Hematopoietic multipotent progenitor cell treated with erythropoietin and hydrocortisone succinate and interleukin-3 and kit ligand, for 6 days (in vitro differentiated cells): Measurements from ENCODE around the gene ATRAID.
"Not testable (repeated sequence)": the region's sequence is repeated elsewhere in the genome, so short reads cannot be mapped to it uniquely, and the experiment has no call there.

Experiments
- DNase-seq: peaks from one replicate; pipeline ENCODE4 v3.0.0-alpha.2; 2015

Gene ATRAID

DNA sequence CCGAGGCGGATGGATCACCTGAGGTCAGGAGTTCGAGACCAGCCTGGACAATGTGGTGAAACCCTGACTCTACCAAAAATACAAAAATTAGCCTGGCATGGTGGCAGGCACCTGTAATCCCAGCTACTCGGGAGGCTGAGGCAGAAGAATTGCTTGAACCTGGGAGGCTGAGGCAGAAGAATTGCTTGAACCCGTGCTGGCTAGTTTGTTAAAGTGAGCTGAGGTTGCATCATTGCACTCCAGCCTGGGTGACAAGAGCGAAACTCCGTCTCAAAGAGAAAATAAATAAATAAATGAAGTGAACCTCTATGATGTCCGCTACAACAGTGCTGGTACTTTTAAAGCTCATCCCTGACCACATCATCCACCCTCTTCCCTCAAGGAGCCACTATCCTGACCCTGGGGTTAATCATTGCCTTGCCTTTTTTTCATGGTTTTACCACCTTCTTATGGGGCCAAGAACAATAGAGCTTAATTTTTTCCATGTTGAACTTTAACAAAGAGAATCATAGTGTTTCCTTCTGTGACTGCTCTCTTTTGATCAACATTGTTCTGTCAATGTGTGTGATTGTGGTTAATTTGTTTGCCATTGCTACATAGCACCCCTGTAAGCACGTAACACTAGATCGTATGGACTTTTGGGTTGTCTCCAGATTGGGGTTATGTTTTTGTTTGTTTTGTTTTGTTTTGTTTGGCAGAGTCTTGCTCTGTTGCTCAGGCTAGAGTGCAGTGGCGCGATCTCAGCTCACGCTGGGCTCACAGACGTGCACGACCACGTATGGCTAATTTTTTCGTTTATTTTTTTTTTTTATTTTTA is 17.1 kb upstream of the ATRAID start:
- no peak for DNase-seq

DNA sequence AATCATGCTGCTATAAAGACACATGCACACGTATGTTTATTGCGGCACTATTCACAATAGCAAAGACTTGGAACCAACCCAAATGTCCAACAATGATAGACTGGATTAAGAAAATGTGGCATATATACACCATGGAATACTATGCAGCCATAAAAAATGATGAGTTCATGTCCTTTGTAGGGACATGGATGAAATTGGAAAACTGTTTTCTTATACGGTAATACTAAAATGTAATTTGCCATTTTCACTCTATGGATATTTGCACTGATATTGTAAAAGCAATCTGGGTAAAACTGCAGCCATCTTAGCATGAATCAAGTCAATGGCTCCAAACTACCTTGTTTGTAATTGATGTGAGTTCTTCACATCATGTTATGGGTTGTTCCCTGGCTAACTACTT is 16.0 kb upstream of the ATRAID start:
- not testable (repeated sequence) for DNase-seq

DNA sequence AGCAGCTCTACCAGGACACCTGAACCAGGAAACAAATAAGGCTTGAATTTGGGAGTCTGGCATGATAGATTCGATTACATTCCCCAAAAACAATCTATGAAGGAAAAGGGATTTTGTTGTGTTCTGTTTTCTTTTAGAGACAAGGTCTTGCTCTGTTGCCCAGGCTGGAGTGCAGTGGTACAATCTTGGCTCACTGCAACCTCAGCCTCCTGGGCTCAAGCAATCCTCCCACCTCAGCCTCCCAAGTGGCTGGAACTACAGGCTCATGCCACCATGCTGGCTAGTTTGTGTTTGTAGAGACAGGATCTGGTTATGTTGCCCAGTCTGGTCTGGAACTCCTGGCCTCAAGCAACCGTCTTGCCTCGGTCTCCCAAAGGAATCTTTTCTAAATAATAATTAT is 13.8 kb upstream of the ATRAID start:
- DNase-seq = not testable (repeated sequence)

GRCh38 chr2:27198627-27199026 is 13.2 kb upstream of the ATRAID start:
- DNase-seq = no peak

DNA sequence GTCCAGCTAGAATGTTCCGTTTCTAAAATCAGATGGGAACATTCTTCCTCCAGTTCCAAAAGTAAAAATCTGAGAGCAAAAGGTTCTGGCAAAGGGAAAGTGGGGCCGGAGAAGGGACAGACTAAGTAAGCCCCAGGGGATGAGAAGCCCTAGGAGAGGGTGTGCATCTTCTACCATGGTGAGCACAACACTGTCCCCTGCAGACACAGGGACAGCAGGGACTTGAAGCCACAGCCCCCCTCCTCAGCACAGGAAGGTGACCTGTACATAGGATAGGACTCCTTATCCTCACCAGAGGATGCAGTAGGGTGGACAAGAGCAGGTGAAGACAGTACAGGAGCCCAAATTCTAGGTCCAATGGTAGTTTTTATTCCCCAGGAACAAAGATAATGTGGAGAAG is 12.6 kb upstream of the ATRAID start:
- DNase-seq = no peak

- DNase-seq = no peak
Measured at GRCh38 chr2:27201675-27202074, 10.2 kb upstream of the ATRAID start.

DNA sequence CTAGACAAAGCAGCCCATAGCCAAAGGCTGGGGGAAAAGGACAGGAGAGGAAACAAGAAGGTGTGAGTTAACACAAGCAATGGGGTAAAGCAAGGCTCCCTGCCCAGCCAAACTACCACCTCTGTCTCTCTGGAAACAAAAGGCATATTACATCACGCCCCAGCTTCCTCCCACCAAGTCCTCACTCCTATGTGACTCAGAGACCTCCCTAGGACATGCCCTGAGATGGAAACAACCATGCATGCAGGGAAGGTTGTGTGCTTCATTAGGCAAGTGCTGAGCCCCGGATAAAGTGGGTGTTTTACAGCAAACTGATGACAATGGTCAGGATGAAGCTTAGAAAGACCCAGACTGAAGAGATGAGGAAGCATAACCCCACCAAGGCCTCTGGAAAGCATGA is 9.0 kb upstream of the ATRAID start:
- DNase-seq = no peak

DNA sequence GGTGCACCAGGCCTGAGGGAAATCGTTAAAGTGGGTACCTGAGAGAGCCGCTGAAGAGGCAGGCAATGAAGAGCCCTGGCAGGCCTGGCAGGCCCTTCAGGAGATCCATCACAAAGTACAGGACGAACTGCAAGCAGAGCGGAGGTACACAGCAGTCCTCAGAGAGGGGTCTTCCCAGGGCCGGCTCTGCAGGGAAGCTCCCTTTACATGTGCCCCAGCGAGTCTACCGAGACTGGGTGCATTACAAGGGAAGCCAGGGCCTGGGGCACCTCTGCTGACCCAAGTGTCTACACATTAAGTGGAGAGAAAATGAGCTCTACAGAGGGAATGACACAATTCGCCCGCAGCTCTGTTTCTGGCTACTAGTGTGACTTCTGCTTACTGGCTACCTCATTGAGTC is 8.1 kb upstream of the ATRAID start:
- no peak for DNase-seq

- no peak for DNase-seq
Measured at GRCh38 chr2:27204566-27204965, 7.3 kb upstream of the ATRAID start.

GRCh38 chr2:27205206-27205605 is 6.6 kb upstream of the ATRAID start:
- DNase-seq = no peak

DNA sequence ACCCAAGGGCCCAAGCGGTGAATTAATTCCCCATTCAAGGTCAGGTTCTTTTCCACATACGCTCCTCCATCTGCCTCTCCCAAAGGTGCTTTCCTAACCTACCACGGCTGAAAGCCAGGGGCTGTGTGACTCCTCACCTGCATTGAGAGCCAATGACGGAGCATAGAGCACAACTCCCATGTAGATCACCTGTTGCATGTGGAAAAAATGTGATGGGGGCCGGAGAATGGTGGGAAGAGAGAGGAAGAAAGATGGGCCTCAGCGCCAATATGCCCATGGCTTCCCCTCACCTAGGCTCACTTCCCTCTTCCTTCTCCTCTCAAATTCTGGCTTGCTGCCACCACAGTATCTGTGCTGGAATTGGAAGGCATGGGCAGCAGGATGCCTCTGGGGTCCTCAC is 5.5 kb upstream of the ATRAID start:
- no peak for DNase-seq

GRCh38 chr2:27208486-27209050 is 3.3 kb upstream of the ATRAID start:
- no peak for DNase-seq

DNA sequence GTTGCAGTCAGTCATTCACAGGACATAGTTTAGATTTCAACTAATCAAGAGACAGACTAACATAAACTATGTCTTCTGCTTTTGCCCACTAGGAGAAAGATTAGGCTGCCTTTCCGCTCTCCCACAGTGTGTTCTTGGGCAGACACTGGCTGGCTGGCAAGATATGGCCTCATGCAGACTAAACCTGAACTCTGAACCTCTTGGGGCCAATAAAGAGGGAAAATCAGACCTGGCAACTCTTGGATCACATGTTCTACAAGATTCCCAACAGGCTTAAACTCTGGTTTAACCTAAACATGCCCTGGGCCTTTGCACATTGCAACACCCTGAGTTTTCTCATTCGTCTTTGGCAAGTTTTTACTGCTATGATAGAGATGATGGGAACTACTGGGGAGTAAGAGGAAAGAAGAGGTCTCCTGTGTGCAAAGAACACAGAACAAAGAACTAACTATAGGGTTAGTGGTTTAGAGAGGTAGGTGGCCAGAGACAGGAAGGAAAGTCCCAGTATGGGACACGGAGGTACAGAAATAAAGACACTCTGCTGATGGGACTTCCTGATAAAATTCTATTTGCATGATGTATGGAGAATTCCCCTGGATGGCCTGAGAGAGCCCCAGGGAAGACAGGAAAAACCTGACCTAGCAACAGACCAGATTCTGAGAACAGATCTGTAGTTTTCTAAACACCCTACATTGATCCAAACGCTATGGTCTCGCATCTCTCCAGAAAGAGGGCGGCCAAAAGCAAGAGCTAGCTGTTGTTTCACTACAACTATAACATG is 2.0 kb upstream of the ATRAID start:
- DNase-seq = peak; percentile 68

DNA sequence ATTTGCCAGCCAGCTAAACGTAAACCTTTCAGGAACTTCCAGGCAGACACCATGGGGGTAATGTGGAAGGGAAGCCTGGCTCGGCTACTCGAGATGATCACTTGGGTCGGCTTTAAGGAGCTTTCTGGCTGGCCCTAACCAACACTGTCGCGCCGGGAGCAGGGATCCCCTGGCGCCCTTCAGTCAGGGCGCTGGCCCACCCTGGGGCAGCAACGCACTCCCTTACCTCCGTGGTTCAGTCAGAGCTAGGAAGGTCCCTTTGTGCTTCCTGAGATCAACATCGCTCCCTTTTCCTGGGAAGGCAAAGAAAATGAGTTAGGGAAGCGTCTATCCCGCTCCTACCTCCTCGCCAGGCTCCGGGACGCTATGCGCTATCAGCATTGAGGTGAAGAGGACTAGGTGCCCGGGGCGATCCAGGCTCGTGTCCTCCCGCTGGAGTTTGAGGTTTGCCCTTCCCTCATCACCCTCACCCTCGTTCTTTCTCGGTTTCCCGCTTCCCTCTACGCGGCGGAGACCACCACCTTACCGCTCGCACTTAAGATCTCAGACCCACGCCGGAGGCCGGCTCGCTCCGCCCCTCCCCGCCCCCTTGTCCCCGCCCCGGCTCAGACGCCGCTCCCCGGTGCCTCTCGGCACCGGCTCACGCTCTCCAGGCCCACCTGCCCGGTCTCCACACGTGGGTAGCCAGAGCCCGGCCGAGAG is 449 bp upstream of the ATRAID start:
- DNase-seq = peak; percentile 38

GRCh38 chr2:27212626-27213471 is 1.0 kb downstream of the ATRAID start:
- DNase-seq = peak; percentile 77

- no peak for DNase-seq
Measured at GRCh38 chr2:27214941-27215340, 3.1 kb downstream of the ATRAID start.

DNA sequence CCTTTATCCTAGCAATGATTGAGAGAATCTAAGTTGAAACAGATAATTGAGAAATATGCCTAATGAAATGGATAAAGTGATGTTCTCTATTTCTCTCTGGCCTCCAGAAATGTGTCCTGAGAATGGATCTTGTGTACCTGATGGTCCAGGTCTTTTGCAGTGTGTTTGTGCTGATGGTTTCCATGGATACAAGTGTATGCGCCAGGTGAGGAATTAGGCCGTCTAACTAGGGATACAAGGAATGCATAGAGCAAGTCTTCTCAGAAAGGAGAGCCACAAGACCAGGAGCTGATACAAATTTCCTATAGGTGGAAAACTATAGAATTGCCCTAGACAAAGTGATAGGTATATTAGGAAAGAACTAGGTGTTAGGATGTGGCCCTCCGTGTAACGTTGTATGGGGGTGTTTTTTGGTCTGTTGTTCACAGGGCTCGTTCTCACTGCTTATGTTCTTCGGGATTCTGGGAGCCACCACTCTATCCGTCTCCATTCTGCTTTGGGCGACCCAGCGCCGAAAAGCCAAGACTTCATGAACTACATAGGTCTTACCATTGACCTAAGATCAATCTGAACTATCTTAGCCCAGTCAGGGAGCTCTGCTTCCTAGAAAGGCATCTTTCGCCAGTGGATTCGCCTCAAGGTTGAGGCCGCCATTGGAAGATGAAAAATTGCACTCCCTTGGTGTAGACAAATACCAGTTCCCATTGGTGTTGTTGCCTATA is 4.7 kb downstream of the ATRAID start:
- DNase-seq = no peak

DNA sequence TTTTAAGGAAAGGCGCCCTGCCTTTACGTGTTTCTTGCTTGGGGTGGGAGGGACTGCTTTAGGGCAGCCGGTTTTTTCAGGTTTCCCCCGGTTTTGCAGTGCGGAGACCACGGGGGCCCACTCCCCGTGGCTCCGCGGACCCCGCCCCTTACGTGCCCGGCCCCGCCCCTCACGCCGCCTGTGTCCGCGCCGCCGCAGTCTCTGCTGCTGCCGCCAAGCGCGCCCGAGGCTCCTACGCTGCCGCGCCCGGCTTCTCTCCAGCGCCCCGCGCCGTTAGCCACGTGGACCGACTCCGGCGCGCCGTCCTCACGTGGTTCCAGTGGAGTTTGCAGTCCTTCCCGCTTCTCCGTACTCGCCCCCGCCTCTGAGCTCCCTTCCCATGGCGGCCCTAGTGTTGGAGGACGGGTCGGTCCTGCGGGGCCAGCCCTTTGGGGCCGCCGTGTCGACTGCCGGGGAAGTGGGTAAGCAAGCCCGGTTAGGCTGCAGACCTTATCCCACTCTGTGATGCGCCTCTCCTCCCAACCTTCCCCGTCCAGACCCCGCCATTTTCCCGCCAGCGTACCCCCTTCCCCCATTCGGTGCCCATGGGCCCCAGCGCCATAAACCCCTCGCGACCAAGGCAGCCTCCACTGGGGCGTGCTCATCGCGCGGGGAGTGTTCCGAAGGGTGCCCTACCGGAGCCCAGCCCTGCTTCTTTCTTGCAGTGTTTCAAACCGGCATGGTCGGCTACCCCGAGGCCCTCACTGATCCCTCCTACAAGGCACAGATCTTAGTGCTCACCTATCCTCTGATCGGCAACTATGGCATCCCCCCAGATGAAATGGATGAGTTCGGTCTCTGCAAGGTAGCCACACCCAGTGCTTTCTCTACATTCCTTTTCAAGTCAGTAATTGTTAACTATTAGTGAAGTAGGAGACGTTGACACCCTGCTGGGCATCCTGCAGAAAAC is 5.6 kb downstream of the ATRAID start, which contains the start of gene CAD:
Gene CAD, plus strand, starts transcription at position 197 of the 949 bp plus-strand sequence. Its CDS starts 183 bp downstream, at position 380.
- DNase-seq = peak; percentile 95

- peak; percentile 14 for DNase-seq
Measured at GRCh38 chr2:27218614-27219013, 6.8 kb downstream of the ATRAID start.

- peak; percentile 21 for DNase-seq
Measured at GRCh38 chr2:27219091-27219490, 7.2 kb downstream of the ATRAID start.
